CD4-positive, alpha-beta T cell treated with Interleukin-6 for 4 hours (primary cell): Measurements from ENCODE around the gene C4orf51.
"Not testable (repeated sequence)": the region's sequence is repeated elsewhere in the genome, so short reads cannot be mapped to it uniquely, and the experiment has no call there.

Experiments used
- DNase-seq: peaks from one replicate; pipeline ENCODE4 v3.0.0-alpha.2; 2020; ENCODE audit warnings: mixed read lengths

The C4orf51 gene

GRCh38 chr4:145679991-145680455 is at the start of gene C4orf51:
Gene C4orf51, plus strand, starts transcription at chr4:145680146. Its CDS starts 58 bp downstream, at chr4:145680204.
- DNase-seq, result no peak

- no peak for DNase-seq
Observed at GRCh38 chr4:145635117-145635516, 44.8 kb upstream of the C4orf51 start.

- DNase-seq, result no peak
Observed at GRCh38 chr4:145635630-145636029, 44.3 kb upstream of the C4orf51 start.

GRCh38 chr4:145639186-145639698 is 40.7 kb upstream of the C4orf51 start:
- DNase-seq, result no peak

- DNase-seq, result not testable (repeated sequence)
Observed at GRCh38 chr4:145640236-145640635, 39.7 kb upstream of the C4orf51 start.

- DNase-seq, result no peak
Observed at GRCh38 chr4:145643295-145643694, 36.7 kb upstream of the C4orf51 start.

GRCh38 chr4:145644699-145645098 is 35.2 kb upstream of the C4orf51 start:
- DNase-seq, result no peak

- no peak for DNase-seq
Observed at GRCh38 chr4:145656156-145656555, 23.8 kb upstream of the C4orf51 start.

- no peak for DNase-seq
Observed at GRCh38 chr4:145660064-145660463, 19.9 kb upstream of the C4orf51 start.

GRCh38 chr4:145663194-145663593 is 16.8 kb upstream of the C4orf51 start:
- DNase-seq, result no peak

- no peak for DNase-seq
Observed at GRCh38 chr4:145665773-145666172, 14.2 kb upstream of the C4orf51 start.

GRCh38 chr4:145670422-145670821 is 9.5 kb upstream of the C4orf51 start:
- no peak for DNase-seq

- DNase-seq, result no peak
Observed at GRCh38 chr4:145679520-145679919, 426 bp upstream of the C4orf51 start.

- DNase-seq, result no peak
Observed at GRCh38 chr4:145680902-145681301, 956 bp downstream of the C4orf51 start.

GRCh38 chr4:145681518-145681917 is 1.6 kb downstream of the C4orf51 start:
- no peak for DNase-seq

GRCh38 chr4:145681956-145682355 is 2.0 kb downstream of the C4orf51 start:
- no peak for DNase-seq

GRCh38 chr4:145686991-145687390 is 7.0 kb downstream of the C4orf51 start:
- no peak for DNase-seq

- no peak for DNase-seq
Observed at GRCh38 chr4:145690610-145691009, 10.7 kb downstream of the C4orf51 start.

GRCh38 chr4:145691416-145691815 is 11.5 kb downstream of the C4orf51 start:
- not testable (repeated sequence) for DNase-seq

- DNase-seq, result no peak
Observed at GRCh38 chr4:145694929-145695328, 15.0 kb downstream of the C4orf51 start.

GRCh38 chr4:145697332-145697731 is 17.4 kb downstream of the C4orf51 start:
- DNase-seq, result no peak

GRCh38 chr4:145698507-145698906 is 18.6 kb downstream of the C4orf51 start:
- DNase-seq, result no peak

GRCh38 chr4:145703850-145704497 is 24.0 kb downstream of the C4orf51 start:
- DNase-seq, result no peak

- no peak for DNase-seq
Observed at GRCh38 chr4:145709336-145709735, 29.4 kb downstream of the C4orf51 start.

- DNase-seq, result no peak
Observed at GRCh38 chr4:145709843-145710242, 29.9 kb downstream of the C4orf51 start.
